ENCODE results near the gene LIN7C.

LIN7C gene

GRCh38 chr11:27506200-27507182, at the start of gene LIN7C:
LIN7C (minus strand) TSS chr11:27506769; CDS start chr11:27506752, 17 bp downstream.
- H3K9me3 ChIP-seq (ENCODE audit: control insufficient read depth, insufficient read depth, low read length): no peaks in the 10 kb centered on the region
- H3K4me3 ChIP-seq (ENCODE audit: low read depth, low read length): peak within 1 kb of the TSS; percentile 93
- peaks cover 4% of the 10 kb centered on the region for H3K36me3 ChIP-seq (ENCODE audit: control insufficient read depth, insufficient read depth, low read length)
- H3K9ac ChIP-seq (ENCODE audit: low read depth, low read length): peak within 1 kb of the TSS; percentile 94
- no peaks in the 10 kb centered on the region for H3K27me3 ChIP-seq (ENCODE audit: control insufficient read depth, insufficient read depth, low read length)
- H3K4me1 ChIP-seq (ENCODE audit: control insufficient read depth, insufficient read depth, low read length): no peaks in the 10 kb centered on the region

- Histone ChIP-seq H3K36me3 (ENCODE audit: control insufficient read depth, insufficient read depth, low read length) (no peaks in the 10 kb centered on the region), H3K9ac (ENCODE audit: low read depth, low read length) (no peak overlapping the region), H3K27me3 (ENCODE audit: control insufficient read depth, insufficient read depth, low read length) (no peaks in the 10 kb centered on the region), H3K4me1 (ENCODE audit: control insufficient read depth, insufficient read depth, low read length) (no peaks in the 10 kb centered on the region), H3K4me3 (ENCODE audit: low read depth, low read length) (no peak overlapping the region), H3K9me3 (ENCODE audit: control insufficient read depth, insufficient read depth, low read length) (no peaks in the 10 kb centered on the region)
Observed at GRCh38 chr11:27555264-27555663, 48.7 kb upstream of the LIN7C start.

- Histone ChIP-seq H3K9ac (ENCODE audit: low read depth, low read length) (no peak overlapping the region), H3K27me3 (ENCODE audit: control insufficient read depth, insufficient read depth, low read length) (no peaks in the 10 kb centered on the region), H3K9me3 (ENCODE audit: control insufficient read depth, insufficient read depth, low read length) (no peaks in the 10 kb centered on the region)
Observed at GRCh38 chr11:27553186-27553585, 46.6 kb upstream of the LIN7C start.

GRCh38 chr11:27552341-27552740, 45.8 kb upstream of the LIN7C start:
- H3K9ac ChIP-seq (ENCODE audit: low read depth, low read length): no peak overlapping the region
- H3K9me3 ChIP-seq (ENCODE audit: control insufficient read depth, insufficient read depth, low read length): no peaks in the 10 kb centered on the region
- no peak overlapping the region for H3K4me3 ChIP-seq (ENCODE audit: low read depth, low read length)
- no peaks in the 10 kb centered on the region for H3K27me3 ChIP-seq (ENCODE audit: control insufficient read depth, insufficient read depth, low read length)
- no peaks in the 10 kb centered on the region for H3K36me3 ChIP-seq (ENCODE audit: control insufficient read depth, insufficient read depth, low read length)
- H3K4me1 ChIP-seq (ENCODE audit: control insufficient read depth, insufficient read depth, low read length): no peaks in the 10 kb centered on the region

More at GRCh38 chr11:27553186-27553585, 46.6 kb upstream of the LIN7C start:
- Histone ChIP-seq H3K4me1 (ENCODE audit: control insufficient read depth, insufficient read depth, low read length) (no peaks in the 10 kb centered on the region), H3K36me3 (ENCODE audit: control insufficient read depth, insufficient read depth, low read length) (no peaks in the 10 kb centered on the region), H3K4me3 (ENCODE audit: low read depth, low read length) (no peak overlapping the region)

- Histone ChIP-seq H3K4me3 (ENCODE audit: low read depth, low read length) (no peak overlapping the region), H3K9me3 (ENCODE audit: control insufficient read depth, insufficient read depth, low read length) (no peaks in the 10 kb centered on the region), H3K36me3 (ENCODE audit: control insufficient read depth, insufficient read depth, low read length) (no peaks in the 10 kb centered on the region), H3K9ac (ENCODE audit: low read depth, low read length) (no peak overlapping the region), H3K4me1 (ENCODE audit: control insufficient read depth, insufficient read depth, low read length) (no peaks in the 10 kb centered on the region), H3K27me3 (ENCODE audit: control insufficient read depth, insufficient read depth, low read length) (no peaks in the 10 kb centered on the region)
Observed at GRCh38 chr11:27551127-27551526, 44.6 kb upstream of the LIN7C start.

GRCh38 chr11:27545946-27546345, 39.4 kb upstream of the LIN7C start:
- Histone ChIP-seq H3K27me3 (ENCODE audit: control insufficient read depth, insufficient read depth, low read length) (no peaks in the 10 kb centered on the region), H3K36me3 (ENCODE audit: control insufficient read depth, insufficient read depth, low read length) (no peaks in the 10 kb centered on the region), H3K9me3 (ENCODE audit: control insufficient read depth, insufficient read depth, low read length) (no peaks in the 10 kb centered on the region), H3K4me3 (ENCODE audit: low read depth, low read length) (no peak overlapping the region), H3K4me1 (ENCODE audit: control insufficient read depth, insufficient read depth, low read length) (no peaks in the 10 kb centered on the region), H3K9ac (ENCODE audit: low read depth, low read length) (no peak overlapping the region)

GRCh38 chr11:27545035-27545434, 38.5 kb upstream of the LIN7C start:
- H3K9me3 ChIP-seq (ENCODE audit: control insufficient read depth, insufficient read depth, low read length): no peaks in the 10 kb centered on the region
- H3K27me3 ChIP-seq (ENCODE audit: control insufficient read depth, insufficient read depth, low read length): no peaks in the 10 kb centered on the region
- H3K36me3 ChIP-seq (ENCODE audit: control insufficient read depth, insufficient read depth, low read length): no peaks in the 10 kb centered on the region
- H3K4me3 ChIP-seq (ENCODE audit: low read depth, low read length): no peak overlapping the region
- H3K9ac ChIP-seq (ENCODE audit: low read depth, low read length): no peak overlapping the region
- no peaks in the 10 kb centered on the region for H3K4me1 ChIP-seq (ENCODE audit: control insufficient read depth, insufficient read depth, low read length)

- H3K4me1 ChIP-seq (ENCODE audit: control insufficient read depth, insufficient read depth, low read length): no peaks in the 10 kb centered on the region
- no peaks in the 10 kb centered on the region for H3K9me3 ChIP-seq (ENCODE audit: control insufficient read depth, insufficient read depth, low read length)
- H3K27me3 ChIP-seq (ENCODE audit: control insufficient read depth, insufficient read depth, low read length): no peaks in the 10 kb centered on the region
- no peaks in the 10 kb centered on the region for H3K36me3 ChIP-seq (ENCODE audit: control insufficient read depth, insufficient read depth, low read length)
- H3K4me3 ChIP-seq (ENCODE audit: low read depth, low read length): no peak overlapping the region
- no peak overlapping the region for H3K9ac ChIP-seq (ENCODE audit: low read depth, low read length)
Observed at GRCh38 chr11:27541790-27542189, 35.2 kb upstream of the LIN7C start.

GRCh38 chr11:27540051-27540450, 33.5 kb upstream of the LIN7C start:
- Histone ChIP-seq H3K4me3 (ENCODE audit: low read depth, low read length) (no peak overlapping the region), H3K9ac (ENCODE audit: low read depth, low read length) (no peak overlapping the region), H3K36me3 (ENCODE audit: control insufficient read depth, insufficient read depth, low read length) (no peaks in the 10 kb centered on the region), H3K9me3 (ENCODE audit: control insufficient read depth, insufficient read depth, low read length) (no peaks in the 10 kb centered on the region), H3K4me1 (ENCODE audit: control insufficient read depth, insufficient read depth, low read length) (no peaks in the 10 kb centered on the region), H3K27me3 (ENCODE audit: control insufficient read depth, insufficient read depth, low read length) (no peaks in the 10 kb centered on the region)

GRCh38 chr11:27535103-27535502, 28.5 kb upstream of the LIN7C start:
- Histone ChIP-seq H3K36me3 (ENCODE audit: control insufficient read depth, insufficient read depth, low read length) (no peaks in the 10 kb centered on the region), H3K9ac (ENCODE audit: low read depth, low read length) (no peak overlapping the region), H3K27me3 (ENCODE audit: control insufficient read depth, insufficient read depth, low read length) (peaks cover 3% of the 10 kb centered on the region), H3K4me1 (ENCODE audit: control insufficient read depth, insufficient read depth, low read length) (no peaks in the 10 kb centered on the region), H3K4me3 (ENCODE audit: low read depth, low read length) (no peak overlapping the region), H3K9me3 (ENCODE audit: control insufficient read depth, insufficient read depth, low read length) (no peaks in the 10 kb centered on the region)

- Histone ChIP-seq H3K27me3 (ENCODE audit: control insufficient read depth, insufficient read depth, low read length) (peaks cover 3% of the 10 kb centered on the region), H3K4me1 (ENCODE audit: control insufficient read depth, insufficient read depth, low read length) (no peaks in the 10 kb centered on the region), H3K9ac (ENCODE audit: low read depth, low read length) (no peak overlapping the region), H3K36me3 (ENCODE audit: control insufficient read depth, insufficient read depth, low read length) (no peaks in the 10 kb centered on the region), H3K9me3 (ENCODE audit: control insufficient read depth, insufficient read depth, low read length) (no peaks in the 10 kb centered on the region), H3K4me3 (ENCODE audit: low read depth, low read length) (no peak overlapping the region)
Observed at GRCh38 chr11:27532652-27533325, 26.2 kb upstream of the LIN7C start.

- H3K9me3 ChIP-seq (ENCODE audit: control insufficient read depth, insufficient read depth, low read length): no peaks in the 10 kb centered on the region
Observed at GRCh38 chr11:27528712-27529111, 22.1 kb upstream of the LIN7C start.

More at GRCh38 chr11:27528712-27529111, 22.1 kb upstream of the LIN7C start:
- no peak overlapping the region for H3K9ac ChIP-seq (ENCODE audit: low read depth, low read length)
- H3K36me3 ChIP-seq (ENCODE audit: control insufficient read depth, insufficient read depth, low read length): no peaks in the 10 kb centered on the region
- H3K4me1 ChIP-seq (ENCODE audit: control insufficient read depth, insufficient read depth, low read length): no peaks in the 10 kb centered on the region
- no peak overlapping the region for H3K4me3 ChIP-seq (ENCODE audit: low read depth, low read length)
- H3K27me3 ChIP-seq (ENCODE audit: control insufficient read depth, insufficient read depth, low read length): peaks cover 3% of the 10 kb centered on the region

Data from iPS-15b (cell line).